Natural killer cell (primary cell): ENCODE data around the gene SLC6A20. TPM values are rescaled to one million over a fixed set of nuclear protein-coding genes. Genes with fewer than 3 reads are reported as not detected.
A peak's percentile ranks its signal among the peaks of the same experiment; 100 is the strongest.

ENCODE experiments used
- ATAC-seq, 3 donors: fragments of 150-1000 bp in 2 of 3; fragments of 200-7000 bp in 1 of 3; cut with Tn5 transposase; 1 replicate in 1 of 3; 2 replicates in 2 of 3; pipeline ENCODE4 v1.10.0; 2021; ENCODE audit warnings: mild to moderate bottlenecking in 2 of 3, moderate library complexity in 2 of 3
- DNase-seq, 2 donors: peaks; one replicate each; pipeline versions ENCODE4 v3.0.0 to v3.0.0-alpha.2; 2013 to 2021; ENCODE audit warnings: mixed read lengths in 1 of 2
- H3K27ac ChIP-seq: one replicate; pipeline ENCODE4 v1.5.1; 2013; ENCODE audit warnings: mild to moderate bottlenecking, low read length
- H3K27me3 ChIP-seq: one replicate; pipeline ENCODE4 v1.6.1; 2013; ENCODE audit warnings: low read length; ENCODE audit not compliant: control insufficient read depth, insufficient read depth
- H3K36me3 ChIP-seq: one replicate; pipeline ENCODE4 v1.6.1; 2013; ENCODE audit warnings: low read length; ENCODE audit not compliant: control insufficient read depth, insufficient read depth
- H3K4me1 ChIP-seq: one replicate; pipeline ENCODE4 v1.6.1; 2013; ENCODE audit warnings: low read length; ENCODE audit not compliant: control insufficient read depth, insufficient read depth
- H3K4me3 ChIP-seq: one replicate; pipeline ENCODE4 v1.5.1; 2013; ENCODE audit warnings: low read length
- H3K9me3 ChIP-seq: one replicate; pipeline ENCODE4 v1.6.1; 2013; ENCODE audit warnings: low read length; ENCODE audit not compliant: control insufficient read depth, insufficient read depth
- H3K27ac Mint-ChIP-seq, 2 donors: one replicate each; pipeline ENCODE4 v1.8.0; 2022; ENCODE audit warnings: mild to moderate bottlenecking in 2 of 2, mixed read lengths in 2 of 2, moderate library complexity in 1 of 2
- H3K27me3 Mint-ChIP-seq, 2 donors: one replicate each; pipeline ENCODE4 v1.8.0; 2022; ENCODE audit warnings: low read depth in 2 of 2, mixed read lengths in 2 of 2
- H3K36me3 Mint-ChIP-seq: one replicate; pipeline ENCODE4 v1.8.0; 2022; ENCODE audit warnings: mixed read lengths
- H3K4me1 Mint-ChIP-seq, 2 donors: one replicate each; pipeline ENCODE4 v1.8.0; 2022; ENCODE audit warnings: mixed read lengths in 2 of 2
- H3K4me3 Mint-ChIP-seq: one replicate; pipeline ENCODE4 v1.8.0; 2022; ENCODE audit warnings: mild to moderate bottlenecking, moderate library complexity, mixed read lengths
- H3K9me3 Mint-ChIP-seq, 2 donors: one replicate each; pipeline ENCODE4 v1.8.0; 2022; ENCODE audit warnings: mixed read lengths in 2 of 2
- CTCF ChIP-seq: fragments of 200-600 bp; IDR thresholded peaks from one replicate; pipeline ENCODE4 v1.8.0; 2022; ENCODE audit warnings: antibody characterized with exemption
- WGBS: methylation state at CpG from one replicate; pipeline ENCODE4 v1.1.7; 2013; ENCODE audit warnings: missing lambda C conversion rate; ENCODE audit not compliant: insufficient coverage; 5-methylcytosine and 5-hydroxymethylcytosine counted together
- intact Hi-C: fragments of 100-400 bp; cut with micrococcal nuclease; formaldehyde crosslinking; loops from one replicate; pipeline ENCODE4 v1.14.2; 2022
- total RNA-seq, 4 donors: library from RNA; stranded (reverse); fragments of 120-200 nt in 1 of 4; gene quantifications; one replicate each; pipeline versions ENCODE4 v1.2.3 to v1.2.4, GENCODE V29; 2013 to 2022

Gene SLC6A20
- total RNA-seq, 3 donors from 2014 or later (not counting 1 experiment from before 2014, with no cell fraction given), result 0.25 to 1.3 (median 0.70) TPM

GRCh38 chr3:45748068-45748467, 48.3 kb downstream of the SLC6A20 start:
- WGBS, result 95% methylated on average over 6 of the region's 8 CpGs
- DNase-seq (no peak), ATAC-seq (no peak)
- Mint-ChIP-seq H3K36me3 (no peaks in the 10 kb centered on the region), H3K27me3 (no peaks in the 10 kb centered on the region), H3K4me3 (no peak overlapping the region), H3K27ac (peak overlapping the region in 1 of 2 donors; percentile 27), H3K9me3 (no peaks in the 10 kb centered on the region), H3K4me1 (no peaks in the 10 kb centered on the region)
- H3K4me3 ChIP-seq, result no peak overlapping the region
- H3K27ac ChIP-seq, result no peak overlapping the region
- no peaks in the 10 kb centered on the region for H3K27me3 ChIP-seq
- intact Hi-C loops, result no loop called here
- no peaks in the 10 kb centered on the region for H3K4me1 ChIP-seq
- H3K9me3 ChIP-seq, result no peaks in the 10 kb centered on the region
- peaks cover 49% of the 10 kb centered on the region for H3K36me3 ChIP-seq
- no peak for TF ChIP-seq CTCF

- no peak for ATAC-seq
- H3K36me3 ChIP-seq, result peaks cover 54% of the 10 kb centered on the region
These were observed 49.3 kb downstream of the SLC6A20 start for GRCh38 chr3:45746777-45747622.

GRCh38 chr3:45746165-45746776, 50.1 kb downstream of the SLC6A20 start:
- Histone ChIP-seq H3K4me3 (no peak overlapping the region), H3K27me3 (no peaks in the 10 kb centered on the region), H3K27ac (no peak overlapping the region), H3K9me3 (no peaks in the 10 kb centered on the region), H3K4me1 (peaks cover 3% of the 10 kb centered on the region), H3K36me3 (peaks cover 59% of the 10 kb centered on the region)
- H3K9me3 Mint-ChIP-seq, result no peaks in the 10 kb centered on the region
- H3K27ac Mint-ChIP-seq, result no peak overlapping the region
- ATAC-seq, result no peak
- no peak for TF ChIP-seq CTCF
- no peaks in the 10 kb centered on the region for H3K27me3 Mint-ChIP-seq
- H3K36me3 Mint-ChIP-seq, result no peaks in the 10 kb centered on the region
- intact Hi-C loops, result no loop called here
- DNase-seq, result no peak
- WGBS, result 95% methylated on average over 32 of the region's 32 CpGs
- no peak overlapping the region for H3K4me3 Mint-ChIP-seq
- H3K4me1 Mint-ChIP-seq, result peaks cover 10 to 13% of the 10 kb centered on the region in 2 donors

More at GRCh38 chr3:45746777-45747622, 49.3 kb downstream of the SLC6A20 start:
- no peak overlapping the region for H3K27ac Mint-ChIP-seq
- no peak for DNase-seq
- intact Hi-C loops, result no loop called here
- no peak for TF ChIP-seq CTCF
- no peaks in the 10 kb centered on the region for H3K4me1 ChIP-seq
- H3K9me3 ChIP-seq, result no peaks in the 10 kb centered on the region
- H3K36me3 Mint-ChIP-seq, result no peaks in the 10 kb centered on the region
- no peak overlapping the region for H3K4me3 Mint-ChIP-seq
- 93% methylated on average over 18 of the region's 18 CpGs for WGBS
- no peaks in the 10 kb centered on the region for H3K27me3 Mint-ChIP-seq
- H3K4me3 ChIP-seq, result no peak overlapping the region
- no peak overlapping the region for H3K27ac ChIP-seq
- H3K9me3 Mint-ChIP-seq, result no peaks in the 10 kb centered on the region
- H3K27me3 ChIP-seq, result no peaks in the 10 kb centered on the region
- H3K4me1 Mint-ChIP-seq, result peaks cover 3 to 6% of the 10 kb centered on the region in 2 donors
